Pancreas (tissue), 10 donors: ENCODE results near the gene DACH1. TPM values are rescaled to one million over a fixed set of nuclear protein-coding genes. Genes with fewer than 3 reads are reported as not detected.

Experiments used
- ATAC-seq, 4 donors: fragments of 200-7000 bp; cut with Tn5 transposase; one replicate each; pipeline versions ENCODE4 v1.8.0 to v1.9.1; 2020; ENCODE audit warnings: mild to moderate bottlenecking in 4 of 4, moderate library complexity in 4 of 4
- DNase-seq, 6 donors: peaks; one replicate each; pipeline ENCODE4 v3.0.0-alpha.2; 2020
- FAIRE-seq: peaks from 2 replicates; lab custom pipeline; 2012; peaks lifted over from hg19 to GRCh38; lab: Jason Lieb, UNC
- H3K27ac ChIP-seq, 4 donors: fragments of 200-600 bp; sonication (generic); 1 replicate in 3 of 4; 2 replicates in 1 of 4; pipeline versions ENCODE4 v1.5.0 to v1.8.0; 2020
- H3K27me3 ChIP-seq, 4 donors: fragments of 200-600 bp; one replicate each; pipeline ENCODE4 v1.8.0; 2021
- H3K36me3 ChIP-seq, 3 donors: fragments of 200-600 bp; sonication (generic) in 1 of 3; one replicate each; pipeline versions ENCODE4 v1.5.0 to v1.8.0; 2020 to 2021
- H3K4me1 ChIP-seq, 3 donors: fragments of 200-600 bp; one replicate each; pipeline ENCODE4 v1.8.0; 2021
- H3K4me3 ChIP-seq, 4 donors: fragments of 200-600 bp; sonication (generic) in 2 of 4; one replicate each; pipeline versions ENCODE4 v1.5.0 to v1.8.0; 2020 to 2021
- H3K9me3 ChIP-seq, 4 donors: fragments of 200-600 bp; one replicate each; pipeline ENCODE4 v1.8.0; 2021
- WGBS, 2 donors: extraction: QIAGEN DNeasy Blood & Tissue Kit; methylation state at CpG; one replicate each; pipeline ENCODE4 v1.1.7; 2013; 5-methylcytosine and 5-hydroxymethylcytosine counted together
- intact Hi-C, 3 donors: fragments of 100-400 bp; cut with DNase I; formaldehyde crosslinking; loops; one replicate each; pipeline versions ENCODE4 v1.11.1 to v1.14.2; 2022
- polyA plus RNA-seq, 2 donors: library from polyadenylated mRNA; stranded (reverse); fragments of 200-250 nt; gene quantifications; one replicate each; pipeline ENCODE4 v1.2.3, GENCODE V29; 2013
- total RNA-seq, 6 donors: library from RNA; stranded (reverse); fragmentation: NEBNext Ultra II Directional in 4 of 6; extraction: Animal tissue kit (Norgen Biotek cat#: 25700) in 4 of 6; gene quantifications; one replicate each; pipeline versions ENCODE4 v1.2.1 to v1.2.4, GENCODE V29; 2021 to 2023
- TF ChIP-seq, protein P1 (sequence below), 4 donors: fragments of 200-600 bp; sonication (generic) in 3 of 4; IDR thresholded peaks; one replicate each; pipeline versions ENCODE4 v1.5.0 to v1.8.0; 2021; ENCODE audit warnings: antibody characterized with exemption in 4 of 4
- donor health status: healthy with polysubstance abuse.
- donor health status: DM: no; HTN: no; CAD: no; lungs with moderate emphysema.
- donor health status: DM: no; HTN: no; CAD: no.
- donor health status: control.
- donor health status: control.
- donor health status: Bipolar disorder and iron deficiency.
- donor health status: DM: yes; HTN: yes; CAD: no.
- donor health status: DM: no; HTN: no; CAD: no.
- donor health status: DM: no; HTN: no; CAD: no.
- donor health status: DM: yes; HTN: yes; CAD: no.

DACH1 gene
- total and polyA plus RNA-seq, 8 donors: 0.73 to 5.5 (median 1.7) TPM

DNA sequence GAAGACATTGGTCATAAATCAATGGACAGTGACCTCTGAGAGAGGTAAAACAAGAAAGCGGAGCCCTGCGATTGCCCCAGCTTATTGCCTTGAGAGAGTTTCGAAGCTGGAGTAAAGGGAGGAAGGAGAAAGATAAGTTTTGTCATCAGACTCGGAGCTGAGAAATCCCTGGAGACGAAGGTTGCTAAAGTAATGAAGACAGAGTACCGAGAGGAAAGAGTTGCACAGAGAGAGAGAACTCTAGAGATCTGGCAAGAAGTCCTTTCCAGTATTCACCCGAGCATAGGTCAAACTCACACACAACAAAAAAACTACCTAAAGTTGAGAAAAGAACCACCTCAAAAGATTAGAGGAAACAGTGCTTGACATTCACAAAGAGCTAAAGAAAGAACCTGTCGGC is 472.0 kb downstream of the DACH1 start:
- no peaks in the 10 kb centered on the region for H3K27me3 ChIP-seq
- no peaks in the 10 kb centered on the region for H3K36me3 ChIP-seq
- WGBS, 2 donors: 67 to 71% methylated on average over 8 of the region's 8 CpGs
- intact Hi-C loops: no loop called here
- no peaks in the 10 kb centered on the region for H3K4me1 ChIP-seq
- no peak overlapping the region for H3K27ac ChIP-seq
- H3K9me3 ChIP-seq: no peaks in the 10 kb centered on the region
- FAIRE-seq: no peak
- ATAC-seq: no peak
- no peak for DNase-seq
- no peak overlapping the region for H3K4me3 ChIP-seq
- TF ChIP-seq, protein P1, sequence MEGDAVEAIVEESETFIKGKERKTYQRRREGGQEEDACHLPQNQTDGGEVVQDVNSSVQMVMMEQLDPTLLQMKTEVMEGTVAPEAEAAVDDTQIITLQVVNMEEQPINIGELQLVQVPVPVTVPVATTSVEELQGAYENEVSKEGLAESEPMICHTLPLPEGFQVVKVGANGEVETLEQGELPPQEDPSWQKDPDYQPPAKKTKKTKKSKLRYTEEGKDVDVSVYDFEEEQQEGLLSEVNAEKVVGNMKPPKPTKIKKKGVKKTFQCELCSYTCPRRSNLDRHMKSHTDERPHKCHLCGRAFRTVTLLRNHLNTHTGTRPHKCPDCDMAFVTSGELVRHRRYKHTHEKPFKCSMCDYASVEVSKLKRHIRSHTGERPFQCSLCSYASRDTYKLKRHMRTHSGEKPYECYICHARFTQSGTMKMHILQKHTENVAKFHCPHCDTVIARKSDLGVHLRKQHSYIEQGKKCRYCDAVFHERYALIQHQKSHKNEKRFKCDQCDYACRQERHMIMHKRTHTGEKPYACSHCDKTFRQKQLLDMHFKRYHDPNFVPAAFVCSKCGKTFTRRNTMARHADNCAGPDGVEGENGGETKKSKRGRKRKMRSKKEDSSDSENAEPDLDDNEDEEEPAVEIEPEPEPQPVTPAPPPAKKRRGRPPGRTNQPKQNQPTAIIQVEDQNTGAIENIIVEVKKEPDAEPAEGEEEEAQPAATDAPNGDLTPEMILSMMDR (IDR thresholded peaks at IDR 0.05): no peak

DNA sequence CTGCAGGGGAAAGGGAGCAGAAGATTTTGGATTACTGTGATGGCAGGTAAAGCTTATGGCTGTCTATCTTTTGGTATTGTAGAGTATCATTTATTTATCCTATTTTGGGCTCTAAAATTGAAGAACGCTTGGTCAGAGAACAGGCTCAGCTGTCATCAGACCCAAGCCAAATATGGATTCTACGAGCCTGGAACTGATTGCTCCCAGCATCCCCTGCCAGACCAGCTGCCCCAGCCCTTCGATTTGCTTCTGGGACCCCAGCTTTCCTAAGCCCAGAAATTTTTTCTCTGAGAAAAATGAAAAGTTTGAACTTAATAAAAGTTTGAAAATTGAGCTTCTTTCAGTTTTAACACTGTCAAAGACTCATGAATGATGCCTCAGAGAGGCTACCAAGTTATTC is 472.8 kb downstream of the DACH1 start:
- Histone ChIP-seq H3K27me3 (no peaks in the 10 kb centered on the region), H3K4me3 (no peak overlapping the region), H3K36me3 (no peaks in the 10 kb centered on the region), H3K9me3 (no peaks in the 10 kb centered on the region), H3K27ac (no peak overlapping the region), H3K4me1 (no peaks in the 10 kb centered on the region)
- DNase-seq (no peak), ATAC-seq (no peak), FAIRE-seq (no peak)
- TF ChIP-seq, protein P1 (IDR thresholded peaks at IDR 0.05): no peak
- intact Hi-C loops: no loop called here
- 73 to 80% methylated on average over 3 of the region's 3 CpGs for WGBS, 2 donors
